ENCODE measurements around the gene TMEM37.

TMEM37 gene

DNA sequence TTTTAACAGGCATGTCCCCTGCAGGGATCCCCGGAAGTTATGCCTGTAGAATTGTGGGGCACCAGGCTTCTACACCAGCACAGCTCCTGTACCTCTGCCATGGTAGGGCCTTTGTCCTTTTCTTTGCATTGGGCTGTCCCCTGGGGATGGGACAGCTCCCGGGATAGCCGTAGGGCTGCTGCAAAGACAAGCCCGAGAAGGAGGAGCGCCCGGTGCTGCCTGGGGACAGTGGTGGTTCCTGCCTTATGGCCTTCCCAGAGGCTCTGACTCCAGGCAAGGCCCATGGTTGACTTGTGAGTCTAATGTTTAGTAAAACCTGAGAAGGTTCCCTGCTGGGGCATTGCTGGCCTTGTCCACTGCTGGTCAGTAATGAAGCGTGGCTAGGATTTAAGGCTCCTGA lies 30.9 kb downstream of the TMEM37 start:
- no peak for DNase-seq

- no peak for DNase-seq
Observed at GRCh38 chr2:119463136-119463535, 31.5 kb downstream of the TMEM37 start.

GRCh38 chr2:119463990-119464389 lies 32.3 kb downstream of the TMEM37 start:
- no peak for DNase-seq

- DNase-seq: no peak
Observed at GRCh38 chr2:119464981-119465380, 33.3 kb downstream of the TMEM37 start.

DNA sequence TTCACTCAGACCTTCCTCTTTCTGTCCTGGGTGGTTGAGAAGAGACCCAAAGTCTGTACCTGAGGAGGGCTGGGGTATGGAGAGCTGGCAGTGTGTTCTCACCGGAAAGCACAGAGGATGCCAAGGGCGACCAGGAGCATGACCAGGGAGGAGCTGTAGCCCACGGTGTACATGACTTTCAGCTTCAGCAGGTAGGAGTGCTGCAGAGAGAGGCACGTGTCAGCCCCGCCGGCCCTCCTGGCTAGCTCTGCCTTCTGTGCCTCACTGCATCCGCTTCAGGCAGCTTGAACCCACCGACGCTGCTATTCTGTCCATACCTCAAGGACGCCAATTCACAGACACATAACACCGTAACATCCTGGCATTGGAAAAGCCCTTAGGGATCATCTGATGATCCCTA lies 34.0 kb downstream of the TMEM37 start:
- DNase-seq: no peak

GRCh38 chr2:119466373-119466772 lies 34.7 kb downstream of the TMEM37 start:
- DNase-seq: no peak

DNA sequence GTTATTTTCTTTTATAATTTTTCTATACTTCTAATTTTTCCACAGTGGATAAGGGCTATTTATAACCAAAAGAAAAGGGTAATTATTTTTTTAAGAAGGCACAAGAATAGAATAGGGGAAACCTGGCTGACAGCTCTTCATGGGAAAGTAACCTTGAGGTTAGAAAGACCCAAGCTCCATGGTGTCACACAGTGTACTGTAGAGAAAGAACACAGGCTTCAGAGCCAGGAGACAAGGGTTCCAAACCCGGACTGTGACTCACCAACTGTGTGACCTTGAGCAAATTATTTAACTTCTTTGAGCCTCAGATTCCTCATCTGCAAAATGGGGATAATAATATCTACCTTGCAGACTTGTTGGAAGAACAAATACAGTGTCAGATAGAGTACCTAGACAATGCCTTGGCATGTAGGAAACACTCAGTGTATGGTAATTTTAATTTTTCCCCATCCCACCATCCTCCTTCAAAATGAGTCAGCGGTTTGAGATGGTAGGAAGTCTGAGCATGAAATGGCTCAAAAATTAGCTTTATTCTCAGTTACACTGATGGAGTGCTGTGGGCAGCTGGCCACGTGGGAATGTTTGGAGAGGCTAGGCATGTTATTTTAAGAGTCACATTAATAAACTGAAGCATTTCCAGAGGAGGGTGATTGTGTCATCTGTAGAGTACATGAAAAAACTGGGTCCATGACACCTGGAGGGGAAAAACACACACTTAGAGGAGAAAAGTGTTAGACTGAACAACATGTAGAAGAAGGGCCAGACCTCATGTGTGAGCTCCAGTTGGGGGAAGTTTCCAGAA lies 36.7 kb downstream of the TMEM37 start:
- no peak for DNase-seq

GRCh38 chr2:119469131-119469530 lies 37.5 kb downstream of the TMEM37 start:
- DNase-seq: no peak

- DNase-seq: no peak
Observed at GRCh38 chr2:119469661-119470297, 38.1 kb downstream of the TMEM37 start.

DNA sequence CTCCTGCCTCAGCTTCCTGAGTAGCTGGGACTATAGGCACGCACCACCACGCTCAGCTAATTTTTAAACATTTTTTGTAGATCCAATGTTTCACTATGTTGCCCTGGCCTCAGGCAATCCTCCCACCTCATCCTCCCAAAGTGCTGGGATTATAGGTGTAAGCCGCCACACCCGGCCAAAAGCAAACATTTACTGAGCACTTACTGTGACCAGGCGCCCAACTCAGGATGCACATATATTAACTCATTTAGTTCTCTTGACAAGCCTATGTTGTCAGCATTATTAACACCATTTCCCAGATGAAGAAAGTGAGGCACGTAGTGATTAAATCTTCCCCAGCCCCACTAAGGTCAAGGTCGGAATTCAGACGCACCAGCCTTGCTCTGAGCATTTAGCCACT lies 41.1 kb downstream of the TMEM37 start:
- no peak for DNase-seq

- DNase-seq: no peak
Observed at GRCh38 chr2:119473621-119474370, 42.1 kb downstream of the TMEM37 start.

- DNase-seq: no peak
Observed at GRCh38 chr2:119474371-119475224, 42.9 kb downstream of the TMEM37 start.

- DNase-seq: no peak
Observed at GRCh38 chr2:119475225-119475856, 43.7 kb downstream of the TMEM37 start.

DNA sequence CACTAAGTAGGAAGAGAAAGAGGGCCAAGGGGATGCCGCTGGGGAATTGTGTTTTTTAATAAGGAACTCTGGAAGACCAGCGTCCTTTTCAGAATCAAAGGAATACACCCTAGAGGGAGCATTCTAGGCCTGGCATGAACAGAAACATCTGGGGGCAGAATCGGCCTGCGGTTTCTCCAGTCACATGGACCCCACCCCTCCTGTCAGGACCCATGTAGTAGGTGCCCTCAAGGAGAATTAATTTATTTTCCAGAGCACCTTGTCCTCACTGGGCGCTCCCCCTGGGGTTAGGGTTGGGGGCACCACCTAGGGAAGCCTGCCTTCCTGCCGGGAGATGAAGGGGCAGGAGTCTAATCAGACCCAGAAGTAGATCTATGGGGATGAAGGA lies 44.2 kb downstream of the TMEM37 start:
- no peak for DNase-seq

DNA sequence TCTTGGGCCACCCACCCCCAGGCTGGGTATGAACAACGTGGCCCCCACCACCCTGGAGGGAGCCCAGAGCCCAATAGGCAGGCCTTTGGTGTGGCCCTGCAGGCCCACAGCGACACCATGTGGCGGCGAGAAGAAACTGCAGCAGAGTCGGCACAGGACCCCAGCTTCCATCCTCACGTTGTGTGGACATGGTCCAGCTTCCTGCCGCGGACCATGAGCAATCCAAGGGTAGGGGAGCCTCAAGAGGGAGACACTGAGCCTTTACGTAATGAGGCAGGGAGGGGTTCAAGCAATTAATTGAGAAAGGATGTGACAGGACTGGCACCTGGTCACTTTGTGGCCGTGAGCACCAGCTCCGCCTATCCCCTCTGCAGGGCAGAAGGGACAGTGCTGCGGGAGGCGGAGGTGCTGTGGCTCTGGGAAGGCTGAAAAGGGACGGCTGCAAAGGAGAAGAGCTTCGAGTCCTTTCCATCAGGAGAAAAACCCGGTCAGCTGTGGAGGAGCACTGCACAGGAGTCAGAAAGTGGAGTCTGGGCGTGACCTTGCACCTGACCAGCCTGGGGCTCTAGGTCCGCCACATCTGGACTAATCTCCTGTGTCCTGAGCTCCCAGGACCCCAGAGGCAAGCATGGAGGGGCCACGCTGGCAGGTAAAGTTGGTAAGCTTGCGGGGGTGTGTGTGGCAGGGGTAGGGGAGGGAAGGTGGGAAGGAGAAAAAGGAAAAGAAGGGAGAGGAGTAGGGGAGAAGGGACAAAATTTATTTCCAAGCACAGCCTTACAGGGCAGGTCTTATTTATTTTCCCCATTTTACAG lies 44.9 kb downstream of the TMEM37 start:
- peak; percentile 33 for DNase-seq

- DNase-seq: no peak
Observed at GRCh38 chr2:119477113-119477505, 45.5 kb downstream of the TMEM37 start.

GRCh38 chr2:119478188-119478977 lies 46.7 kb downstream of the TMEM37 start:
- no peak for DNase-seq

DNA sequence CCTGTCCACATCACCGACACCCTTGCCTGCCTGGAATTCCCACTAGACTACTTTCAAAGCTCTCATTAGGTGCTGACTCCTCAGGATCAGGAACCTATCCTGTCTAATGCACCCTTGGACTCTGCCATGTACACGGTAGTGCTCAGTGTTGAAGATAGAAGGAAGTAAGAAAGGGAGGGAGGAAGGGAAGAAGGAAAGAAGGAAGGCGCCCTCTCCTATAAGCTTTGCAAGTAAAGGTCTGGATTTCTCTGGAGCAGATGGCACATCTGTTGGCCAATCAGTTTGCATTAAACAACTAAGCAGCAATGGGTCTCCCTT lies 47.3 kb downstream of the TMEM37 start:
- no peak for DNase-seq

- DNase-seq: no peak
Observed at GRCh38 chr2:119480184-119480583, 48.5 kb downstream of the TMEM37 start.

DNA sequence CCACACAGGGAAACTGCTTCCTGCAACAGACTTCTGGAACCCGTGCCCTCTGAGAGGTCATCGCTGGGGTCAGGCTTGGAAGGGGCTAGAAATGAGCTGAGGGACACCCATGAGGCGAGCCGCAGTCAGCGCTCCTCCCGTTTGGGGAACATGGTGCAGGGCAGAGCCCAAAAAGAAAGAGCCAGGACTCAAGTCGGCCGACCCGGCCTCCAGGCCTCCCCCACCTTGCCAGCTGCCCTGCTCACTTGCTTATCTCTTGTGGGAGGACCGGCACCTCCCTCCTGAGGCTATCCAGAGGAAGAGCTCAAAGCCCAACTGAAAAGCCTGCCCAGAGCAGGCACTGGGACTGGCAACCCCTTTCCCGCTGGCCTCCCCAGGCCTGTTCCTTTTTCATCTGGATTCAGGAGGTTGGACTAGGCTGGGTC lies 49.1 kb downstream of the TMEM37 start:
- DNase-seq: no peak
